BJ (cell line): Measurements from ENCODE around the gene PDE4D. TPM values are rescaled to one million over a fixed set of nuclear protein-coding genes. Genes with fewer than 3 reads are reported as not detected.

Experiments
- CTCF ChIA-PET: fragments of 350-600 bp; formaldehyde crosslinking; extraction: SDS; loops from one replicate; lab custom pipeline; 2021; ENCODE audit warnings: antibody characterized with exemption, inconsistent platforms; lab: Yijun Ruan, JAX
- POLR2A ChIA-PET: fragments of 300-600 bp; sonication (Branson Sonifier 250); formaldehyde crosslinking; extraction: SDS; loops from one replicate; lab custom pipeline; 2021; ENCODE audit warnings: antibody characterized with exemption; lab: Charles Lee
- DNase-seq: peaks from one replicate; pipeline ENCODE4 v3.0.0-alpha.2; 2011; ENCODE audit warnings: low read depth
- H3K27me3 ChIP-seq: 2 replicates; pipeline ENCODE4 v1.6.0; 2011; ENCODE audit warnings: low read length; ENCODE audit not compliant: control insufficient read depth, insufficient read depth
- H3K36me3 ChIP-seq: 2 replicates; pipeline ENCODE4 v1.5.1; 2011; ENCODE audit warnings: low read length; ENCODE audit not compliant: control insufficient read depth, insufficient read depth
- H3K4me3 ChIP-seq: 2 replicates; pipeline ENCODE4 v1.5.1; 2011; ENCODE audit warnings: low read depth, mild to moderate bottlenecking, control low read depth, low read length
- polyA plus RNA-seq: library from polyadenylated mRNA; depleted of rRNA; stranded (reverse); fragments of >200 nt; gene quantifications from 2 replicates; pipeline ENCODE4 v1.2.3, GENCODE V29; 2011
- TF ChIP-seq, protein P1 (sequence below): IDR thresholded peaks from 2 replicates; pipeline ENCODE4 v1.5.1; 2011; ENCODE audit warnings: low read depth, mild to moderate bottlenecking, control low read depth, inconsistent platforms, low read length, moderate library complexity; ENCODE audit not compliant: insufficient read depth

The PDE4D gene
- polyA plus RNA-seq, 1 experiment = 2.8 TPM

- no peak for DNase-seq
- TF ChIP-seq, protein P1, sequence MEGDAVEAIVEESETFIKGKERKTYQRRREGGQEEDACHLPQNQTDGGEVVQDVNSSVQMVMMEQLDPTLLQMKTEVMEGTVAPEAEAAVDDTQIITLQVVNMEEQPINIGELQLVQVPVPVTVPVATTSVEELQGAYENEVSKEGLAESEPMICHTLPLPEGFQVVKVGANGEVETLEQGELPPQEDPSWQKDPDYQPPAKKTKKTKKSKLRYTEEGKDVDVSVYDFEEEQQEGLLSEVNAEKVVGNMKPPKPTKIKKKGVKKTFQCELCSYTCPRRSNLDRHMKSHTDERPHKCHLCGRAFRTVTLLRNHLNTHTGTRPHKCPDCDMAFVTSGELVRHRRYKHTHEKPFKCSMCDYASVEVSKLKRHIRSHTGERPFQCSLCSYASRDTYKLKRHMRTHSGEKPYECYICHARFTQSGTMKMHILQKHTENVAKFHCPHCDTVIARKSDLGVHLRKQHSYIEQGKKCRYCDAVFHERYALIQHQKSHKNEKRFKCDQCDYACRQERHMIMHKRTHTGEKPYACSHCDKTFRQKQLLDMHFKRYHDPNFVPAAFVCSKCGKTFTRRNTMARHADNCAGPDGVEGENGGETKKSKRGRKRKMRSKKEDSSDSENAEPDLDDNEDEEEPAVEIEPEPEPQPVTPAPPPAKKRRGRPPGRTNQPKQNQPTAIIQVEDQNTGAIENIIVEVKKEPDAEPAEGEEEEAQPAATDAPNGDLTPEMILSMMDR = no peak
- CTCF ChIA-PET = interaction anchor here (0.9 kb wide), 1 partner anchor 756 kb away, joined by 3 read pairs; no protein-coding TSS in a partner anchor
- Histone ChIP-seq H3K27me3 (peaks cover 2% of the 10 kb centered on the region; the same call in 1 of the 2 replicates), H3K36me3 (no peaks in the 10 kb centered on the region), H3K4me3 (no peak overlapping the region)
- POLR2A ChIA-PET = no interaction called here
These were observed 639.9 kb downstream of the PDE4D start for GRCh38 chr5:59253625-59254024.

- H3K4me3 ChIP-seq = no peak overlapping the region
- ChIA-PET POLR2A (no interaction called here), CTCF (interaction anchor here (1.1 kb wide), 1 partner anchor 116 kb away, joined by 3 read pairs; no protein-coding TSS in a partner anchor)
- DNase-seq = no peak
- TF ChIP-seq, protein P1 = no peak
- H3K27me3 ChIP-seq = no peaks in the 10 kb centered on the region
- no peaks in the 10 kb centered on the region for H3K36me3 ChIP-seq
These were observed 641.9 kb downstream of the PDE4D start for GRCh38 chr5:59251627-59252026.

DNA sequence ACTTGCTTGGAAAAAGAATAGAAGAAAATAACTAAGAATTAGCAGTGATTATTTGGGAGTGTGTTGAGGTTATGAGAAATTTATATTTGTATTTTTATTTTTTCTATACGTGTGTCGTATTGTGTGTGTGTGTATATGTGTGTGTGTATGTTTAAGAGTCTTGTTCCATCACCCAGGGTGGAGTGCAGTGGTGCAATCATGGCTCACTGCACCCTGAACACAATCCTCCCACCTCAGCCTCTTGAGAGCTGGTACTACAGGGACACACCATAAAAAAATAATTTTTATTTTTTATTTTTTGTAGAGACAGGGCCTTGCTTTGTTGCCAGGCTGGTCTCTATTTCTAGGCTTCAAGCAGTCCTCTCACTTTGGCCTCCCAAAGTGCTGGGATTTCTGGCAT lies 643.8 kb downstream of the PDE4D start:
- TF ChIP-seq, protein P1 = no peak
- H3K4me3 ChIP-seq = no peak overlapping the region
- ChIA-PET POLR2A (no interaction called here), CTCF (interaction anchor here (1.7 kb wide), 1 partner anchor 61 kb away, joined by 3 read pairs; no protein-coding TSS in a partner anchor)
- no peaks in the 10 kb centered on the region for H3K27me3 ChIP-seq
- no peak for DNase-seq
- no peaks in the 10 kb centered on the region for H3K36me3 ChIP-seq

DNA sequence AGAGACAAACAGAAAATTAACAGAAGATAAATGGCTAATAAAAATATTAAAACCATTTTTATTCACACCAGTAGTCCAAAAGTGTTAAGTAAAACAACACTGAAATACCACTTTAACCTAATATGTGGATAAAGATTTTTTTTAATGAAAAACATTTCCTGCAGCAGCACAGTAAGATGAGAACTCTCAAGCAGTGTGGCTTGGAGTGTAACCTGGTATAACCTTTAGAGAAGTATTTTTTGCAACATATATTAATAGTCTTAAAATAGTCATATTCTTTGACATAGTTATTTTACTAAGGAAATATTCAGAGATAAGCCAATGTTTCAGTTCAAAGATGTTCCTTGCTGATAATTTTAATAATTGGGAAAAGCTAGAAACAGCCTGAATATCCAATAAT lies 644.4 kb downstream of the PDE4D start:
- TF ChIP-seq, protein P1 = no peak
- no peaks in the 10 kb centered on the region for H3K36me3 ChIP-seq
- POLR2A ChIA-PET = no interaction called here
- H3K4me3 ChIP-seq = no peak overlapping the region
- CTCF ChIA-PET = interaction anchor here (1.7 kb wide), 1 partner anchor 60 kb away, joined by 3 read pairs; no protein-coding TSS in a partner anchor
- no peaks in the 10 kb centered on the region for H3K27me3 ChIP-seq
- no peak for DNase-seq

DNA sequence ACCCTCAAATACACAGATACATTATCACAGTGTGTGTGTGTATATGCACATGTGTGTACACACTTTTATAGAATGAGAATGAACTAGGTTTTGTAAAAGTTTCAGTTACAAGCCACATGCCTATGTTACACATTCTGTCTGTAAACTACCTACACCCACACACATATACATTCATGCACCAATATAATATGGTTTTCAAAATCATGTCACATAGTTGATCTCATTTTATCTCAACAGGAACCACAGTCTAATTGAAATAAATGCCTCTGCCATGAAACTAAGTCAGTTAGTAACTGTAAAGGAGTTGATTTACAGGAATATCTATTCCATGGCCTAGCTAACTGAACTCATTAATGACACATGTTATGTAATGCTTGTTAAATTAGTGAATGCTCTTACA lies 646.6 kb downstream of the PDE4D start:
- no peaks in the 10 kb centered on the region; the same call in 1 of the 2 replicates for H3K27me3 ChIP-seq
- TF ChIP-seq, protein P1 = no peak
- POLR2A ChIA-PET = no interaction called here
- no peak overlapping the region for H3K4me3 ChIP-seq
- no peaks in the 10 kb centered on the region for H3K36me3 ChIP-seq
- CTCF ChIA-PET = no interaction called here
- DNase-seq = no peak
